HG03565 (cell line): ENCODE measurements around the gene TFRC.
"Not testable (repeated sequence)": the region's sequence is repeated elsewhere in the genome, so short reads cannot be mapped to it uniquely, and the experiment has no call there.

ENCODE experiments used
- ATAC-seq: cut with Tn5 transposase; IDR thresholded peaks from one replicate; pipeline ENCODE4 v1.9.1; 2021; ENCODE audit warnings: mild to moderate bottlenecking, moderate library complexity; ENCODE audit not compliant: unreplicated experiment

Gene TFRC

DNA sequence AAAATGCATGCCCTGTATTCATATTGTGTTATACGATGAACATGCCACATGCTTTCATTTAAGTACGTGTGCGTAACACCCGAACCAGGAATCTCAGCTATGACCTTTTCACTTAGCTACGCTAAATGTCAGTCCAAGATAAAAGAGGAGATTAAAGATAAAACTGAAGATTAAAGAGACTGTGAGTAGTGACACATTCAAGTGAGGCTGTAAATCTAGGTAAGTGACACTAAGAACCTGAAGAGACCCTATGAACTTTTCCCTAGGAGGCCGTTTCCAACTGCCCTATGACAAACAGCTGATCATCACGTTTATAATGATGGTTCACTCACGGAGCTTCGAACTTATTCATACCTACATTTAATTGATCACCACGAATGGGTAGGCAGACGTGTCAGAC lies 32.2 kb downstream of the TFRC start:
- no peak for ATAC-seq

DNA sequence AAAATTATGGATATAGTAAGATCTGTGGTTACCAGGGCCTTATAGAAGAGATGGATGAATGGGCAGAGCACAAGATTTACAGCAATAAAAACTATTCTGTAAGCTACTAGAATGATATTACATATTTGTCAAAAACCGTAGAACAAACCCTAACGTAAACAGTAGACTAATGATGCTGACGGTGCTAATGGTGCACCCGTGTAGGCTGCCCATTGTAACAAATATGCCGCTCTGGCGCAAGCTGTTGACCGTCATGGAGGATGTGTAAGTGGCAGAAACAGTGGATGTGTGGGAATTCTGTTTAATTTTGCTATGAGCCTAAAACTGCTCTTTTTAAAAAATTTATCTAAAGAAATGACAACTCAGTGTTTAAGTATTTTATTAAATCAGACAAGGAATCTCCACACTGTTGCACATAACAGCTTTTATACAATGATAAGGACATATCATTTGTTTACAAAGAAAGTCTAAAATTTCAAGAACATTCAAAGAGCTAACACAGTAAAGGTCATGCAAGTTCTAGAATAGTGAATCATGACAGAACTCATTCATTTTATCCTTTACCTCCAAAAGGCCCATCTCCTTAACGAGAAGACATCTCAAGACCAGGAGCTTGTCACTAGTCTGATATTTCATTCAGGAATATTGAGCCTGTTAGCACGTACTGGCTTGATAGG lies 32.8 kb downstream of the TFRC start:
- ATAC-seq, result no peak

DNA sequence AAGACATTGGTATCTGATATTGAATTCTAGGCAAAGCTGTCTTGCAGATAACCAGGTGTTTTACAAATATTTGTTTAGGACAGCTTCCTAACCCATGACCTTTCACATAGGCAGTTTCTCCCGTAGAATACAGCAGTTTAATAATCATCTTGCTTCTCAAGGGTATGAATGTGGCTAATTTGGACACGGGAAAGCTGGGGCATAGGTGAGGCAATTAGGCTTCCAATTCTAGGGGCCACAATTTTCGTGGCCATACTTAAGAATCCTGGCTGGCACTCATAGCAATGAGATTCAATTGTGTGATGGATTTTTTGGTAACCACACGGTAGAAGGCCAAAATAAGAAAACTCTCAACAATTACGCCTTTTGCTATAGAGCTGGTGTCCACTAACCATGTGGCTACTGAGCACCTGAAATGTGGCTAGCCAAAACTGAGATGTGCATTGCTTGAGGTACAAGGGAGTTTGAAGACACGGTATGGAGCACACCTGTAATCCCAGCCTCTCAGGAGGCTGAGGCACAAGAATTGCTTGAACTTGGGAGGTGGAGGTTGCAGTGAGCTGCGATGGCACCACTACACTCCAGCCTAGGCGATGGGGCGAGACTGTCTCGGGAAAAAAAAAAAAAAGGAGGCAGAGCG lies 34.4 kb downstream of the TFRC start:
- no peak for ATAC-seq

DNA sequence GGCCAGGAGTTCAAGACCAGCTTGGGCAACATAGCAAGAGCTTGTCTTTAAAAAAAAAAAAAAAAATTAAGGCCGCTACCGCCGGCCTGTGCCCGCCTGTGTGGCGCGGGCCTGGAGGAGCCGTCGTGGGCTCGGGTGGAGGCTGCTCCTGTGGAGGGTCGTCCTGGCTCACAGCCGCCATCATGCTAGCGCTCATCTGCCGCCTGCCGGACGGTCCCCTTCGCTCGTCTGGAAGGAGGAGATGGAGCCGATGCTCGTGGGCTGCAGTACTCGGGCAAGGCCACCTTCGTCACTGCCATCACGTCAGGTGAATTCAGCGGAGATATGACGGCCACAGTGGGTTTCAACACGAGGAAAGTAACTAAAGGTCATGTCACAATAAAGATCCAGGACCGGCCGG lies 37.4 kb downstream of the TFRC start:
- no peak for ATAC-seq

- ATAC-seq, result no peak
Measured at GRCh38 chr3:196042673-196043072, 39.2 kb downstream of the TFRC start.

DNA sequence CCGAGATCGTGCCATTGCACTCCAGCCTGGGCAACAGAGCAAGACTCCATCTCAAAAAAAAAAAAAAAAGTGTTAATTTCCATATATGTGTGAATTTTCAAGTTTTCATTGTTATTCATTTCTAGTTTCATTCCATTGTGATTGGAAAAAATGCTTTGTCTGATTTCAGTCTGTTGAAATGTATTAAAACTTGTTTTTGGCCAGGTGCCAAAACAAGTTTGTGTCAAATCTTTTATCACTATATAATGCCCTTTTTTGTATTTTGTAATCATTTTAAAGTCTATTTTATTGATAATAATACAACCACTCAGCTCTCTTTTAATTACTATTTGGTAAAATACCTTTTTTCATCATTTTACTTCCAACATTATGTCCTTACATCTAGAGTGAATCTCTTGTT lies 42.5 kb downstream of the TFRC start:
- ATAC-seq, result no peak

DNA sequence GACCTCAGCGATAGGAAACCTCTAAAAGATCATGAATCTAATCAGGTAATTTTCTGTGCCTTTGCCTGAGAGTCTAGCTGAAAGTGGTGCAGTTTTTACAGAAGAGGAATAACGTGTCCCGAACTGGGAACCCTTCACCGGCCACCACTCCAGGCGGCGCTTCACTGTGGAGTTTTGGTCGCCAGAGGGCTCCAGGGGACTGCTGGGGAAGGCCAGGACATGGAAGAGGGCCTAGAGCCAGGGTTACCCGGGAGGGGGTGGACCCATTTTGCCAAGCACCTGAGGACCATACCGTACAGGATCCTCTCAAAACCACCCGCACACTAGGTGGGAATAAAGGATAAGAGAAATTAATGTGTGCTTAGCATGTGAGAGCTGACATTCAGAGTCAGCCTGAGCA lies 55.8 kb downstream of the TFRC start:
- not testable (repeated sequence) for ATAC-seq

GRCh38 chr3:196024968-196025367 lies 56.9 kb downstream of the TFRC start:
- no peak for ATAC-seq

DNA sequence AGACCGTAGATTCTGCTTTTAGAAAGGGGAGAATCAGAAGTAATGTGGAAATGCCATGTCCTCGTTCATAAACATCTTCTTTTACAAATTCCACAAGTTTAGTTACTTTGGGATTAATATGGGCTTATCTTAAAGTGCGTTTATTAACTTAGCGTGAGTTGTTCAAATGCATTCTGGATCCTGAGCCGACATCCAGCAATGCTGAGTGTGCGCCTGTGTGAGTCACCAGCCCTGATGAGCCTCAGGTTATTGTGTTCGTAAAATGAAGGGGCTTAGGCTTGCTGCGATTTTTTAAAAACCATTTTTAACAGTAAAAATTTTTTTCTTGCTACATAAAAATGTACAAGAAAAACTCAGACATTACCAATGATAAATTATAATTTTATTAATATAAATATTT lies 57.9 kb downstream of the TFRC start:
- ATAC-seq, result no peak

DNA sequence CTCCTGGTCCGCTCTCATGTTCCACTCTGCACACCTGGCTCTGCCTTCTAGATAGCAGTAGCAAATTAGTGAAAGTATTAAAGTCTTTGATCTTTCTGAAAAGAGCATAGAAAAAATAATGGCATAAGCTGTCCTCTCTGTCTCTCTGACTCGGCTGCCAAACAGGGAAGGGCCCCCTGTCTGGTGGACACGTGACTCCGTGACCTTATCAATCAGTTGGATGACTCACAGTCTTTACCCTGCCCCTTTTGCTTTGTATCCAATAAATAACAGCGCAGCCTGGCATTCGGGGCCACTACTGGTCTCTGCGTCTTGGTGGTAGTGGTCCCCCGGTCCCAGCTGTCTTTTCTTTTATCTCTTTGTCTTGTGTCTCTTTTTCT lies 59.4 kb downstream of the TFRC start:
- ATAC-seq, result not testable (repeated sequence)

GRCh38 chr3:196020373-196020772 lies 61.5 kb downstream of the TFRC start:
- no peak for ATAC-seq

GRCh38 chr3:196019576-196019975 lies 62.3 kb downstream of the TFRC start:
- ATAC-seq, result not testable (repeated sequence)

GRCh38 chr3:196018159-196018558 lies 63.7 kb downstream of the TFRC start:
- ATAC-seq, result not testable (repeated sequence)

- ATAC-seq, result no peak
Measured at GRCh38 chr3:196016485-196016884, 65.4 kb downstream of the TFRC start.

GRCh38 chr3:196016059-196016458 lies 65.8 kb downstream of the TFRC start:
- ATAC-seq, result no peak

DNA sequence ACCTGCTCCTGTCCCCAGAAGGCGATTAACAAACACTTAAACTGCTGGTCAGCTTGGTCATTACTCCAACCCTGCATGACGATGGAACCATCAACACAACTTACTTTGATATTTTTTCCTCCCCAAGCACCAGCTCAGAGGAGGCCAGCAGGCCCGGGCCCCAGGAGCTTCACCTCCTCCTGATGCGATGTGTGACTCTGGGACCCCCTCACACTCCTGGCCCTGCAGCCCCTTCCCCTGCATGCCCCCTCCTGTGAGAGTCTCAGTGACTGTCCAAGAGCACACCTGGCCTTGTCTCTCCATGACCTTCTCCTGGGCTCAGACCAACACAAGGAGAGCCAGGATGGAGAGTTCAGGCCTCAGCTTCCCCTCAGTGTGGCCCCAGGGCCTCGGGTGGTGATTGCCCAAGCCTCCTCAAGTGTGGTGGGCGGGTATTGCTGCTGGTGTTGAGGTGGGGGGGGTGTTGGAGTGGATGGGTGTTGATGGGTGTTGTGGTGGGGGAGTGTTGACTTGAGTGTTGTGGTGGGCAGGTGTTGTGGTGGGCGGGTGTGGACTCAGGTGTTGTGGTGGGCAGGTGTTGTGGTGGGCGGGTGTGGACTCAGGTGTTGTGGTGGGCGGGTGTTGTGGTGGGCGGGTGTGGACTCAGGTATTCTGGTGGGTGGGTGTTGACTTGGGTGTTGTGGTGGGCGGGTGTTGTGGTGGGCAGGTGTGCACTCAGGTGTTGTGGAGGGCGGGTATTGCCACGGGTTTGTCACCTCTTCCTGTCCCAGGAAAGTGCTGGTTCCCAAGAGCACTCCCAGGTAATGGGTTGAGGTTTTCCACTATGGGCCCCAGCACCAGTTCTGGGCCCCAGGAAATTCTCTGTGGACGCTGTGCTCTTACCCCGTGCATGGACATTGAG lies 68.1 kb downstream of the TFRC start:
- no peak for ATAC-seq

- no peak for ATAC-seq
Measured at GRCh38 chr3:196012941-196013476, 68.9 kb downstream of the TFRC start.

- ATAC-seq, result no peak
Measured at GRCh38 chr3:196012481-196012880, 69.4 kb downstream of the TFRC start.

DNA sequence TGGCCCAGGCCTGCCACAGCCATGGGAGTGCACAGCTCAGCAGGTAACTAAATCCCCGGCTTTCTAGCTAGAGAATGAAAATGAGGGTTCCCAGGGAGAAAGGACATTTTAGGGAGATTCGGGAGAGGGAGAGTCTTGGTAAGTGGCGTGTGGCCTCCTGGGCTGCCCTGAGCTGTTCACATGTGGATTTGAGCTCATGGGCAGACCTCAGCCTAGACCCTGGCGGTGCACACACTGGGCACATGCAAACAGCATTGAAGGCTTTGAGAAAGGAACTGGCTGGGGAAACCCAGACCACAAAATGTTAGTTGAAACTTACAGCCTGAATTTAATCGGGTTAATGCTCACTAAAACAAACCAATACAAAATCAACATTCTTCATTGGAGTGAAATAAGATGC lies 72.4 kb downstream of the TFRC start:
- no peak for ATAC-seq

- ATAC-seq, result no peak
Measured at GRCh38 chr3:196008929-196009328, 73.0 kb downstream of the TFRC start.

- no peak for ATAC-seq
Measured at GRCh38 chr3:196008387-196008786, 73.5 kb downstream of the TFRC start.
